Kidney (tissue), 14 donors: ENCODE results near the gene ISOC1. TPM values are rescaled to one million over a fixed set of nuclear protein-coding genes. Genes with fewer than 3 reads are reported as not detected.

Experiments used
- DNase-seq, 5 donors: peaks; one replicate each; pipeline ENCODE4 v3.0.0-alpha.2; 2013 to 2020
- FAIRE-seq: peaks from 2 replicates; lab custom pipeline; 2012; peaks lifted over from hg19 to GRCh38; lab: Jason Lieb, UNC
- H3K27ac ChIP-seq, 2 donors: one replicate each; pipeline ENCODE4 v1.7.0; 2013; ENCODE audit warnings: low read depth in 2 of 2, low read length in 2 of 2, inconsistent platforms in 1 of 2
- H3K27me3 ChIP-seq: one replicate; pipeline ENCODE4 v1.7.1; 2013; ENCODE audit warnings: low read length, inconsistent platforms; ENCODE audit not compliant: control insufficient read depth, insufficient read depth
- H3K36me3 ChIP-seq, 3 donors: one replicate each; pipeline versions ENCODE4 v1.7.0 to v1.7.1; 2013; ENCODE audit warnings: low read length in 3 of 3, control low read depth in 1 of 3, inconsistent platforms in 1 of 3; ENCODE audit not compliant: insufficient read depth in 3 of 3, control insufficient read depth in 2 of 3
- H3K4me1 ChIP-seq, 3 donors: one replicate each; pipeline versions ENCODE4 v1.7.0 to v1.7.1; 2013; ENCODE audit warnings: low read length in 3 of 3, inconsistent platforms in 1 of 3, low read depth in 1 of 3; ENCODE audit not compliant: control insufficient read depth in 2 of 3, insufficient read depth in 2 of 3
- H3K4me3 ChIP-seq, 3 donors: one replicate each; pipeline versions ENCODE4 v1.7.0 to v1.8.1; 2013; ENCODE audit warnings: low read length in 3 of 3, control low read depth in 1 of 3, inconsistent platforms in 1 of 3
- H3K9ac ChIP-seq, 3 donors: one replicate each; pipeline versions ENCODE4 v1.7.0 to v1.7.1; 2013; ENCODE audit warnings: low read length in 3 of 3, control low read depth in 1 of 3, inconsistent platforms in 1 of 3
- H3K9me3 ChIP-seq, 3 donors: one replicate each; pipeline versions ENCODE4 v1.7.0 to v1.7.1; 2013; ENCODE audit warnings: low read length in 3 of 3, control low read depth in 1 of 3, inconsistent platforms in 1 of 3; ENCODE audit not compliant: control insufficient read depth in 2 of 3, insufficient read depth in 1 of 3
- CTCF ChIP-seq: IDR thresholded peaks from 3 replicates; pipeline ENCODE4 v1.5.1; 2012; ENCODE audit warnings: mild to moderate bottlenecking, moderate library complexity, borderline replicate concordance; ENCODE audit not compliant: insufficient read depth; ENCODE audit errors: extremely low read depth
- intact Hi-C: fragments of 100-400 bp; cut with DNase I; formaldehyde crosslinking; loops from one replicate; pipeline ENCODE4 v1.11.1; 2022
- polyA plus RNA-seq: library from polyadenylated mRNA; stranded (reverse); fragments of 350-450 nt; fragmentation: Illumina TruSeq; extraction: RNeasy Lipid Tissue Mini Kit (QIAGEN cat#74804); gene quantifications from one replicate; pipeline ENCODE4 v1.2.3, GENCODE V29; 2014; ENCODE audit warnings: low read depth, low replicate concordance; ENCODE audit not compliant: insufficient read depth
- total RNA-seq: library from RNA; stranded (reverse); fragmentation: NEBNext Ultra II Directional; extraction: Animal tissue kit (Norgen Biotek cat#: 25700); gene quantifications from one replicate; pipeline ENCODE4 v1.2.1, GENCODE V29; 2021
- donor health status: control.
- donor health status: control.
- donor health status: control.
- donor health status: control.
- donor health status: control.
- donor health status: DM: yes; HTN: yes; CAD: no.
- donor health status: Normal renal cell carcinoma (clear cell type).

The ISOC1 gene
- total and polyA plus RNA-seq, 2 donors from 2014 or later = 12.4 to 29.3 TPM

GRCh38 chr5:129049126-129049799 lies 45.3 kb upstream of the ISOC1 start:
- H3K9me3 ChIP-seq = no peaks in the 10 kb centered on the region
- no peak overlapping the region for H3K4me3 ChIP-seq
- no peaks in the 10 kb centered on the region for H3K27me3 ChIP-seq
- DNase-seq (peak in 1 of 5 donors; percentile 73), FAIRE-seq (no peak)
- intact Hi-C loops = no loop called here
- H3K27ac ChIP-seq = no peak overlapping the region
- no peak for TF ChIP-seq CTCF
- no peak overlapping the region for H3K9ac ChIP-seq
- no peaks in the 10 kb centered on the region for H3K4me1 ChIP-seq
- H3K36me3 ChIP-seq = no peaks in the 10 kb centered on the region

GRCh38 chr5:129051283-129051682 lies 43.3 kb upstream of the ISOC1 start:
- Histone ChIP-seq H3K36me3 (no peaks in the 10 kb centered on the region), H3K27me3 (no peaks in the 10 kb centered on the region), H3K4me1 (no peaks in the 10 kb centered on the region), H3K4me3 (no peak overlapping the region), H3K9ac (no peak overlapping the region), H3K9me3 (no peaks in the 10 kb centered on the region), H3K27ac (no peak overlapping the region)
- TF ChIP-seq CTCF = no peak
- FAIRE-seq = no peak
- intact Hi-C loops = no loop called here
- no peak for DNase-seq

GRCh38 chr5:129053438-129053837 lies 41.1 kb upstream of the ISOC1 start:
- FAIRE-seq (no peak), DNase-seq (no peak)
- Histone ChIP-seq H3K27ac (no peak overlapping the region), H3K36me3 (no peaks in the 10 kb centered on the region), H3K9me3 (no peaks in the 10 kb centered on the region), H3K9ac (no peak overlapping the region), H3K4me3 (no peak overlapping the region), H3K4me1 (no peaks in the 10 kb centered on the region), H3K27me3 (no peaks in the 10 kb centered on the region)
- intact Hi-C loops = no loop called here
- no peak for TF ChIP-seq CTCF

- H3K4me1 ChIP-seq = no peaks in the 10 kb centered on the region
Measured at GRCh38 chr5:129057329-129057728, 37.2 kb upstream of the ISOC1 start.

More at GRCh38 chr5:129057329-129057728, 37.2 kb upstream of the ISOC1 start:
- Histone ChIP-seq H3K4me3 (no peak overlapping the region), H3K27me3 (no peaks in the 10 kb centered on the region), H3K27ac (no peak overlapping the region), H3K9me3 (no peaks in the 10 kb centered on the region), H3K9ac (no peak overlapping the region), H3K36me3 (no peaks in the 10 kb centered on the region)
- DNase-seq (no peak), FAIRE-seq (no peak)
- no peak for TF ChIP-seq CTCF
- intact Hi-C loops = no loop called here
